Retina (tissue), 1 donor: ENCODE measurements around the gene NRAS.

Source experiments
- DNase-seq: peaks from one replicate; pipeline ENCODE4 v3.0.0-alpha.2; 2016

NRAS gene

GRCh38 chr1:114725230-114725629, 8.7 kb upstream of the NRAS start:
- DNase-seq, result no peak

- no peak for DNase-seq
Measured at GRCh38 chr1:114723915-114724314, 7.3 kb upstream of the NRAS start.

- DNase-seq, result no peak
Measured at GRCh38 chr1:114723457-114723856, 6.9 kb upstream of the NRAS start.

- DNase-seq, result no peak
Measured at GRCh38 chr1:114720492-114720891, 3.9 kb upstream of the NRAS start.

GRCh38 chr1:114719424-114719787, 2.8 kb upstream of the NRAS start:
- DNase-seq, result no peak

- DNase-seq, result no peak
Measured at GRCh38 chr1:114718661-114719423, 2.3 kb upstream of the NRAS start.

GRCh38 chr1:114715952-114716303, 643 bp downstream of the NRAS start:
- DNase-seq, result no peak

GRCh38 chr1:114712977-114713376, 3.6 kb downstream of the NRAS start:
- no peak for DNase-seq

- no peak for DNase-seq
Measured at GRCh38 chr1:114710360-114710759, 6.2 kb downstream of the NRAS start.

- DNase-seq, result no peak
Measured at GRCh38 chr1:114707604-114708003, 9.0 kb downstream of the NRAS start.

- no peak for DNase-seq
Measured at GRCh38 chr1:114703242-114703641, 13.3 kb downstream of the NRAS start.

GRCh38 chr1:114702737-114703136, 13.8 kb downstream of the NRAS start:
- no peak for DNase-seq

- DNase-seq, result no peak
Measured at GRCh38 chr1:114701931-114702330, 14.6 kb downstream of the NRAS start.

GRCh38 chr1:114700036-114700600, 16.5 kb downstream of the NRAS start:
- DNase-seq, result no peak

- DNase-seq, result no peak
Measured at GRCh38 chr1:114696810-114697209, 19.8 kb downstream of the NRAS start.

GRCh38 chr1:114695430-114696058, 21.0 kb downstream of the NRAS start, which contains the start of gene AMPD1:
Gene AMPD1, minus strand, starts transcription at chr1:114695546. Its CDS starts 75 bp downstream, at chr1:114695471.
- DNase-seq, result no peak

- no peak for DNase-seq
Measured at GRCh38 chr1:114694540-114695310, 21.8 kb downstream of the NRAS start.

GRCh38 chr1:114692947-114693346, 23.6 kb downstream of the NRAS start:
- DNase-seq, result no peak

GRCh38 chr1:114691061-114691460, 25.5 kb downstream of the NRAS start:
- no peak for DNase-seq

- DNase-seq, result no peak
Measured at GRCh38 chr1:114690148-114690547, 26.4 kb downstream of the NRAS start.

GRCh38 chr1:114688526-114688925, 28.0 kb downstream of the NRAS start:
- DNase-seq, result no peak

GRCh38 chr1:114685851-114686250, 30.7 kb downstream of the NRAS start:
- no peak for DNase-seq

- no peak for DNase-seq
Measured at GRCh38 chr1:114677691-114678090, 38.9 kb downstream of the NRAS start.

- no peak for DNase-seq
Measured at GRCh38 chr1:114676115-114676514, 40.5 kb downstream of the NRAS start.
